Stimulated activated CD8-positive, alpha-beta memory T cell treated with anti-CD3 and anti-CD28 coated beads, Interleukin-4, amount 100 ng/mL, for 48 hours (primary cell): ENCODE data around the gene NME7.

ENCODE experiments used
- DNase-seq: peaks from one replicate; pipeline ENCODE4 v3.0.0-alpha.2; 2020

NME7 gene

GRCh38 chr1:169103480-169103893 is 264.1 kb downstream of the NME7 start:
- DNase-seq, result no peak

- no peak for DNase-seq
These were observed 264.6 kb downstream of the NME7 start for GRCh38 chr1:169103002-169103401.

- no peak for DNase-seq
These were observed 265.0 kb downstream of the NME7 start for GRCh38 chr1:169102567-169102966.

GRCh38 chr1:169100651-169101088 is 266.9 kb downstream of the NME7 start:
- DNase-seq, result no peak

- no peak for DNase-seq
These were observed 267.4 kb downstream of the NME7 start for GRCh38 chr1:169100208-169100607.

- DNase-seq, result no peak
These were observed 268.0 kb downstream of the NME7 start for GRCh38 chr1:169099561-169099960.

GRCh38 chr1:169098380-169098779 is 269.2 kb downstream of the NME7 start:
- no peak for DNase-seq

- no peak for DNase-seq
These were observed 272.6 kb downstream of the NME7 start for GRCh38 chr1:169094897-169095569.

- DNase-seq, result no peak
These were observed 275.2 kb downstream of the NME7 start for GRCh38 chr1:169092399-169092798.

GRCh38 chr1:169091480-169091941 is 276.1 kb downstream of the NME7 start:
- no peak for DNase-seq

GRCh38 chr1:169090900-169091311 is 276.7 kb downstream of the NME7 start:
- no peak for DNase-seq

- no peak for DNase-seq
These were observed 277.2 kb downstream of the NME7 start for GRCh38 chr1:169090308-169090899.

GRCh38 chr1:169089776-169090175 is 277.8 kb downstream of the NME7 start:
- no peak for DNase-seq

GRCh38 chr1:169087876-169088275 is 279.7 kb downstream of the NME7 start:
- no peak for DNase-seq

GRCh38 chr1:169086603-169087455 is 280.8 kb downstream of the NME7 start:
- no peak for DNase-seq

- DNase-seq, result no peak
These were observed 281.7 kb downstream of the NME7 start for GRCh38 chr1:169085911-169086310.
